ENCODE results near the gene ARF5.

DNA sequence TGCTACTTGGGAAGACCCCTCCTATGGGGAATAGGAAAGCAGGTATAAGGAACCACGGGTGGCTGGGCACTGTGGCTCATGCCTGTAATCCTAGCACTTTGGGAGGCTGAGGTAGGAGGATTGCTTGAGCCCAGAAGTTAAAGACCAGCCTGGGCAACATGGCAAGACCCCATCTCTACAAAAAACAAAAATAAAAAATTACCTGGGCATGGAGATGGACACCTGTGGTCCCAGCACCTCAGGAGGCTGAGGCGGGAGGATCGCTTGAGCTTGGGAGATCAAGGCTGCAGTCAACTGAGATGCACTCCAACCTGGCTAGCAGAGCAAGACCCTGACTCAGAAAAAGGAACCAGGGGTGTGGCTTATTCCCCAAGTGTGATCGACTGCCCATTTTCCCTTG lies 4.3 kb downstream of the ARF5 start:
- no peak for TF ChIP-seq POLR2A (IDR thresholded peaks at IDR 0.05)
- TF ChIP-seq, protein P1, sequence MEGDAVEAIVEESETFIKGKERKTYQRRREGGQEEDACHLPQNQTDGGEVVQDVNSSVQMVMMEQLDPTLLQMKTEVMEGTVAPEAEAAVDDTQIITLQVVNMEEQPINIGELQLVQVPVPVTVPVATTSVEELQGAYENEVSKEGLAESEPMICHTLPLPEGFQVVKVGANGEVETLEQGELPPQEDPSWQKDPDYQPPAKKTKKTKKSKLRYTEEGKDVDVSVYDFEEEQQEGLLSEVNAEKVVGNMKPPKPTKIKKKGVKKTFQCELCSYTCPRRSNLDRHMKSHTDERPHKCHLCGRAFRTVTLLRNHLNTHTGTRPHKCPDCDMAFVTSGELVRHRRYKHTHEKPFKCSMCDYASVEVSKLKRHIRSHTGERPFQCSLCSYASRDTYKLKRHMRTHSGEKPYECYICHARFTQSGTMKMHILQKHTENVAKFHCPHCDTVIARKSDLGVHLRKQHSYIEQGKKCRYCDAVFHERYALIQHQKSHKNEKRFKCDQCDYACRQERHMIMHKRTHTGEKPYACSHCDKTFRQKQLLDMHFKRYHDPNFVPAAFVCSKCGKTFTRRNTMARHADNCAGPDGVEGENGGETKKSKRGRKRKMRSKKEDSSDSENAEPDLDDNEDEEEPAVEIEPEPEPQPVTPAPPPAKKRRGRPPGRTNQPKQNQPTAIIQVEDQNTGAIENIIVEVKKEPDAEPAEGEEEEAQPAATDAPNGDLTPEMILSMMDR (IDR thresholded peaks at IDR 0.05), result no peak
